Measurements from ENCODE around the gene ALMS1.
"Not testable (repeated sequence)": the region's sequence is repeated elsewhere in the genome, so short reads cannot be mapped to it uniquely, and the experiment has no call there.

ALMS1 gene

GRCh38 chr2:73385504-73386341 lies at the start of gene ALMS1:
TSS of gene ALMS1 (plus strand) at chr2:73385836. CDS start at chr2:73385869, 33 bp downstream.
- DNase-seq = peak; percentile 86

GRCh38 chr2:73337828-73338227 lies 47.8 kb upstream of the ALMS1 start:
- no peak for DNase-seq

GRCh38 chr2:73339201-73339600 lies 46.4 kb upstream of the ALMS1 start:
- DNase-seq = no peak

- DNase-seq = no peak
Measured at GRCh38 chr2:73341039-73341438, 44.6 kb upstream of the ALMS1 start.

- no peak for DNase-seq
Measured at GRCh38 chr2:73343992-73344391, 41.6 kb upstream of the ALMS1 start.

- DNase-seq = not testable (repeated sequence)
Measured at GRCh38 chr2:73344747-73345146, 40.9 kb upstream of the ALMS1 start.

- DNase-seq = no peak
Measured at GRCh38 chr2:73350035-73350691, 35.5 kb upstream of the ALMS1 start.

- no peak for DNase-seq
Measured at GRCh38 chr2:73356097-73356496, 29.5 kb upstream of the ALMS1 start.

- DNase-seq = no peak
Measured at GRCh38 chr2:73359915-73360697, 25.5 kb upstream of the ALMS1 start.

- DNase-seq = no peak
Measured at GRCh38 chr2:73366060-73366459, 19.6 kb upstream of the ALMS1 start.

GRCh38 chr2:73368781-73369180 lies 16.9 kb upstream of the ALMS1 start:
- DNase-seq = no peak

- no peak for DNase-seq
Measured at GRCh38 chr2:73370348-73370747, 15.3 kb upstream of the ALMS1 start.

GRCh38 chr2:73373344-73373743 lies 12.3 kb upstream of the ALMS1 start:
- DNase-seq = no peak

GRCh38 chr2:73374269-73374668 lies 11.4 kb upstream of the ALMS1 start:
- DNase-seq = no peak

- DNase-seq = no peak
Measured at GRCh38 chr2:73376681-73377080, 9.0 kb upstream of the ALMS1 start.

GRCh38 chr2:73383036-73383435 lies 2.6 kb upstream of the ALMS1 start:
- DNase-seq = no peak

- no peak for DNase-seq
Measured at GRCh38 chr2:73385123-73385503, 523 bp upstream of the ALMS1 start.

GRCh38 chr2:73386342-73386868 lies 769 bp downstream of the ALMS1 start:
- no peak for DNase-seq

- no peak for DNase-seq
Measured at GRCh38 chr2:73386894-73387636, 1.4 kb downstream of the ALMS1 start.

GRCh38 chr2:73402386-73403103 lies 16.9 kb downstream of the ALMS1 start:
- DNase-seq = no peak

GRCh38 chr2:73403237-73403636 lies 17.6 kb downstream of the ALMS1 start:
- DNase-seq = no peak

GRCh38 chr2:73404409-73404808 lies 18.8 kb downstream of the ALMS1 start:
- DNase-seq = no peak

All from activated CD8-positive, alpha-beta memory T cell treated with anti-CD3 and anti-CD28 coated beads, Interleukin-2, amount 50 U/mL, for 4 hours (primary cell).